HepG2 (cell line): ENCODE data around the gene ATN1. TPM values are rescaled to one million over a fixed set of nuclear protein-coding genes. Genes with fewer than 3 reads are reported as not detected.

Experiments
- ASH2L ChIP-seq: fragments of 300-600, 200-600 bp; sonication (generic); IDR thresholded peaks from 2 replicates; pipeline ENCODE4 v1.7.0; 2017; ENCODE audit warnings: low read depth, mild to moderate bottlenecking, moderate library complexity, mixed read lengths, low read length; ENCODE audit not compliant: insufficient read length
- DNMT3B ChIP-seq: conservative IDR thresholded peaks from 2 replicates; pipeline ENCODE4 v1.6.1; 2016; ENCODE audit warnings: missing biosample characterization, control low read depth
- GATAD2A ChIP-seq: IDR thresholded peaks from 2 replicates; pipeline ENCODE4 v1.6.1; 2016
- HOXA3 ChIP-seq: sonication (generic); formaldehyde crosslinking; IDR thresholded peaks from 2 replicates; pipeline ENCODE4 v1.5.0; 2020; ENCODE audit warnings: missing genetic modification reagents
- MEIS1 ChIP-seq: sonication (generic); formaldehyde crosslinking; IDR thresholded peaks from 2 replicates; pipeline ENCODE4 v1.9.0; 2021; ENCODE audit warnings: mild to moderate bottlenecking, missing genetic modification reagents, moderate library complexity, borderline replicate concordance
- ONECUT2 ChIP-seq: sonication (generic); formaldehyde crosslinking; IDR thresholded peaks from 2 replicates; pipeline ENCODE4 v1.4.0; 2020; ENCODE audit warnings: missing genetic modification reagents
- ZFY ChIP-seq: sonication (generic); formaldehyde crosslinking; IDR thresholded peaks from 2 replicates; pipeline ENCODE4 v1.4.0; 2020; ENCODE audit warnings: missing genetic modification reagents
- ZNF546 ChIP-seq: sonication (generic); formaldehyde crosslinking; conservative IDR thresholded peaks from 2 replicates; pipeline ENCODE4 v1.8.1; 2023; ENCODE audit warnings: mild to moderate bottlenecking, missing genetic modification reagents
- ZNF629 ChIP-seq: sonication (generic); formaldehyde crosslinking; conservative IDR thresholded peaks from 2 replicates; pipeline ENCODE4 v1.5.0; 2020; ENCODE audit warnings: missing genetic modification reagents
- ZNF703 ChIP-seq: sonication (generic); formaldehyde crosslinking; IDR thresholded peaks from 2 replicates; pipeline ENCODE4 v1.5.1; 2020; ENCODE audit warnings: missing genetic modification reagents, mild to moderate bottlenecking, moderate library complexity, borderline replicate concordance
- ZSCAN9 ChIP-seq: IDR thresholded peaks from 2 replicates; pipeline ENCODE4 v1.6.1; 2016; ENCODE audit warnings: borderline replicate concordance
- polyA plus RNA-seq, 8 experiments: library from polyadenylated mRNA; depleted of rRNA in 3 of 8; stranded (reverse) in 7 of 8; unstranded in 1 of 8; fragments of >200 nt; fragmentation: Illumina TruSeq in 4 of 8; extraction: Trizol in 4 of 8; gene quantifications; 2 replicates each; pipeline versions ENCODE4 v1.2.1 to v1.2.3, GENCODE V29; 2011 to 2016; ENCODE audit warnings: low read depth in 4 of 8, missing spikeins in 1 of 8, mixed read lengths in 1 of 8; ENCODE audit not compliant: insufficient read depth in 1 of 8
- total RNA-seq, 5 experiments: library from RNA; depleted of rRNA; stranded (reverse); fragments of >200 nt; fragmentation: Illumina TruSeq; extraction: Trizol; gene quantifications; 2 replicates each; pipeline ENCODE4 v1.2.3, GENCODE V29; 2016; ENCODE audit warnings: low read depth in 1 of 5
- TF ChIP-seq, protein P1 (sequence below): sonication (generic); formaldehyde crosslinking; IDR thresholded peaks from 2 replicates; pipeline ENCODE4 v1.4.0; 2020; ENCODE audit warnings: missing genetic modification reagents, mild to moderate bottlenecking, borderline replicate concordance
- TF ChIP-seq, protein P2 (sequence below): sonication (generic); formaldehyde crosslinking; IDR thresholded peaks from 2 replicates; pipeline ENCODE4 v1.4.0; 2020; ENCODE audit warnings: missing genetic modification reagents
- TF ChIP-seq, protein P3 (sequence below): sonication (generic); formaldehyde crosslinking; IDR thresholded peaks from 2 replicates; pipeline ENCODE4 v1.9.0; 2022; ENCODE audit warnings: low read depth, missing genetic modification reagents
- TF ChIP-seq, protein P4 (sequence below), 2 experiments: sonication (generic) in 1 of 2; formaldehyde crosslinking in 1 of 2; IDR thresholded peaks; 2 replicates each; pipeline versions ENCODE4 v1.4.0 to v1.6.1; 2016 to 2020; ENCODE audit warnings: borderline replicate concordance in 1 of 2, low read depth in 1 of 2, mild to moderate bottlenecking in 1 of 2, missing genetic modification reagents in 1 of 2
- TF ChIP-seq, protein P5 (sequence below): sonication (generic); formaldehyde crosslinking; IDR thresholded peaks from 2 replicates; pipeline ENCODE4 v1.8.1; 2023; ENCODE audit warnings: missing genetic modification reagents, mild to moderate bottlenecking, borderline replicate concordance

Gene ATN1
- total and polyA plus RNA-seq, 2 of the 13 experiments (the other 11 are each of a cell fraction or from before 2014, with no cell fraction given) = 2.1 to 8.6 TPM

DNA sequence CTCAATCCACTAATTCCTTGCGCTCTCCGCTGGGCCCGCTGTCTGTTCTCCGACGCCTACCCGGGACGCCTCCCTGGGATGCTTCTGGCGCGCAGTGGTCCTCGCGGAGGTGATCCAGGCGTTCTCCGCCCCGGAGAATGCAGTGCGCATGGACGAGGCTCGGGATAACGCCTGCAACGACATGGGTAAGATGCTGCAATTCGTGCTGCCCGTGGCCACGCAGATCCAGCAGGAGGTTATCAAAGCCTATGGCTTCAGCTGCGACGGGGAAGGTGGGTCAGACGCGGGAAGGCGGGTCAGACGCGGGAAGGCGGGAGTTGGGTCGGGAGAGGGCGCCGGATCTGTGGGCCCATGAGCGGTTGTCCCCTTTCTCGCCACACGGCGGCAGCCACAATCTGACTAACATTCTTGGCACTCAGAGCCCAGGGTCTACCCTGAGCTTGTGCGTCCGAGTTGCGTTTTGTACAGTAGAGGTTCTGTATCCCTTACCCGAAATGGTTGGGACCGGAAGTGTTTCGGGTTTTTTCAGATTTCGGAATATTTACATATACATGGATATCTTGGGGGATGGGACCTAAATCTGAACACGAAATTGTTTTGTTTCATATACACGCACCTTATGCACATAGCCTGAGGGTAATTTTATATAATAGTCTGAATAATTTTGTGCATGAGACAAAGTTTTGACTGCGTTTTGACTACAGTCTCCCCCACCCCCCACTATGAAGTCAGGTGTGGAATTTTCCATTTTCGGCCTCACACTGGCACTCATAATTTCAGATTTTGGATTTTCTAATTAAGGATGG is 16.8 kb downstream of the ATN1 start (continued):
- TF ChIP-seq, protein P1, sequence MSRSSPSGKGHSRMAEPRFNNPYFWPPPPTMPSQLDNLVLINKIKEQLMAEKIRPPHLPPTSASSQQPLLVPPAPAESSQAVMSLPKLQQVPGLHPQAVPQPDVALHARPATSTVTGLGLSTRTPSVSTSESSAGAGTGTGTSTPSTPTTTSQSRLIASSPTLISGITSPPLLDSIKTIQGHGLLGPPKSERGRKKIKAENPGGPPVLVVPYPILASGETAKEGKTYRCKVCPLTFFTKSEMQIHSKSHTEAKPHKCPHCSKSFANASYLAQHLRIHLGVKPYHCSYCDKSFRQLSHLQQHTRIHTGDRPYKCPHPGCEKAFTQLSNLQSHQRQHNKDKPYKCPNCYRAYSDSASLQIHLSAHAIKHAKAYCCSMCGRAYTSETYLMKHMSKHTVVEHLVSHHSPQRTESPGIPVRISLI = peak; percentile 17; the same call in 1 of the 2 replicates
- TF ChIP-seq ZNF546 (0 out of 2 replicates have a peak, but pooled peaks have one; percentile 63), DNMT3B (peak; percentile 59; the same call in 1 of the 2 replicates), ZFY (CRISPR knock-in tag) (peak; percentile 62; the same call in 1 of the 2 replicates), ONECUT2 (CRISPR knock-in tag) (0 out of 2 replicates have a peak, but pooled peaks have one; percentile 37), ASH2L (peak; percentile 70), ZSCAN9 (peak; percentile 51; the same call in 1 of the 2 replicates), GATAD2A (CRISPR knock-in tag) (0 out of 2 replicates have a peak, but pooled peaks have one; percentile 37), HOXA3 (CRISPR knock-in tag) (peak; percentile 82), ZNF703 (CRISPR knock-in tag) (no peak), ZNF629 (CRISPR knock-in tag) (0 out of 2 replicates have a peak, but pooled peaks have one; percentile 27), MEIS1 (CRISPR knock-in tag) (no peak)
- TF ChIP-seq, protein P2, sequence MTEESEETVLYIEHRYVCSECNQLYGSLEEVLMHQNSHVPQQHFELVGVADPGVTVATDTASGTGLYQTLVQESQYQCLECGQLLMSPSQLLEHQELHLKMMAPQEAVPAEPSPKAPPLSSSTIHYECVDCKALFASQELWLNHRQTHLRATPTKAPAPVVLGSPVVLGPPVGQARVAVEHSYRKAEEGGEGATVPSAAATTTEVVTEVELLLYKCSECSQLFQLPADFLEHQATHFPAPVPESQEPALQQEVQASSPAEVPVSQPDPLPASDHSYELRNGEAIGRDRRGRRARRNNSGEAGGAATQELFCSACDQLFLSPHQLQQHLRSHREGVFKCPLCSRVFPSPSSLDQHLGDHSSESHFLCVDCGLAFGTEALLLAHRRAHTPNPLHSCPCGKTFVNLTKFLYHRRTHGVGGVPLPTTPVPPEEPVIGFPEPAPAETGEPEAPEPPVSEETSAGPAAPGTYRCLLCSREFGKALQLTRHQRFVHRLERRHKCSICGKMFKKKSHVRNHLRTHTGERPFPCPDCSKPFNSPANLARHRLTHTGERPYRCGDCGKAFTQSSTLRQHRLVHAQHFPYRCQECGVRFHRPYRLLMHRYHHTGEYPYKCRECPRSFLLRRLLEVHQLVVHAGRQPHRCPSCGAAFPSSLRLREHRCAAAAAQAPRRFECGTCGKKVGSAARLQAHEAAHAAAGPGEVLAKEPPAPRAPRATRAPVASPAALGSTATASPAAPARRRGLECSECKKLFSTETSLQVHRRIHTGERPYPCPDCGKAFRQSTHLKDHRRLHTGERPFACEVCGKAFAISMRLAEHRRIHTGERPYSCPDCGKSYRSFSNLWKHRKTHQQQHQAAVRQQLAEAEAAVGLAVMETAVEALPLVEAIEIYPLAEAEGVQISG (CRISPR knock-in tag) = peak; percentile 65
- TF ChIP-seq, protein P3, sequence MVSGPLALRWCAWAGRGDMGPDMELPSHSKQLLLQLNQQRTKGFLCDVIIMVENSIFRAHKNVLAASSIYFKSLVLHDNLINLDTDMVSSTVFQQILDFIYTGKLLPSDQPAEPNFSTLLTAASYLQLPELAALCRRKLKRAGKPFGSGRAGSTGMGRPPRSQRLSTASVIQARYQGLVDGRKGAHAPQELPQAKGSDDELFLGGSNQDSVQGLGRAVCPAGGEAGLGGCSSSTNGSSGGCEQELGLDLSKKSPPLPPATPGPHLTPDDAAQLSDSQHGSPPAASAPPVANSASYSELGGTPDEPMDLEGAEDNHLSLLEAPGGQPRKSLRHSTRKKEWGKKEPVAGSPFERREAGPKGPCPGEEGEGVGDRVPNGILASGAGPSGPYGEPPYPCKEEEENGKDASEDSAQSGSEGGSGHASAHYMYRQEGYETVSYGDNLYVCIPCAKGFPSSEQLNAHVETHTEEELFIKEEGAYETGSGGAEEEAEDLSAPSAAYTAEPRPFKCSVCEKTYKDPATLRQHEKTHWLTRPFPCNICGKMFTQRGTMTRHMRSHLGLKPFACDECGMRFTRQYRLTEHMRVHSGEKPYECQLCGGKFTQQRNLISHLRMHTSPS (CRISPR knock-in tag) = no peak
- TF ChIP-seq, protein P4, sequence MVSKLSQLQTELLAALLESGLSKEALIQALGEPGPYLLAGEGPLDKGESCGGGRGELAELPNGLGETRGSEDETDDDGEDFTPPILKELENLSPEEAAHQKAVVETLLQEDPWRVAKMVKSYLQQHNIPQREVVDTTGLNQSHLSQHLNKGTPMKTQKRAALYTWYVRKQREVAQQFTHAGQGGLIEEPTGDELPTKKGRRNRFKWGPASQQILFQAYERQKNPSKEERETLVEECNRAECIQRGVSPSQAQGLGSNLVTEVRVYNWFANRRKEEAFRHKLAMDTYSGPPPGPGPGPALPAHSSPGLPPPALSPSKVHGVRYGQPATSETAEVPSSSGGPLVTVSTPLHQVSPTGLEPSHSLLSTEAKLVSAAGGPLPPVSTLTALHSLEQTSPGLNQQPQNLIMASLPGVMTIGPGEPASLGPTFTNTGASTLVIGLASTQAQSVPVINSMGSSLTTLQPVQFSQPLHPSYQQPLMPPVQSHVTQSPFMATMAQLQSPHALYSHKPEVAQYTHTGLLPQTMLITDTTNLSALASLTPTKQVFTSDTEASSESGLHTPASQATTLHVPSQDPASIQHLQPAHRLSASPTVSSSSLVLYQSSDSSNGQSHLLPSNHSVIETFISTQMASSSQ (IDR thresholded peaks at IDR 0.05; ENCODE audit: low read depth) = no peak
- TF ChIP-seq, protein P4 (CRISPR knock-in tag; IDR thresholded peaks at IDR 0.05; ENCODE audit: borderline replicate concordance) = 0 out of 2 replicates have a peak, but pooled peaks have one; percentile 63
- TF ChIP-seq, protein P5, sequence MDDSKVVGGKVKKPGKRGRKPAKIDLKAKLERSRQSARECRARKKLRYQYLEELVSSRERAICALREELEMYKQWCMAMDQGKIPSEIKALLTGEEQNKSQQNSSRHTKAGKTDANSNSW (CRISPR knock-in tag) = 0 out of 2 replicates have a peak, but pooled peaks have one; percentile 60
